Lower leg skin (tissue), 3 donors: ENCODE results near the gene GPR22.

Source experiments
- POLR2A ChIP-seq, 2 donors: fragments of 450-650 bp; IDR thresholded peaks; one replicate each; pipeline ENCODE4 v1.6.1; 2016 to 2017; ENCODE audit warnings: antibody characterized with exemption in 2 of 2, mild to moderate bottlenecking in 1 of 2, moderate library complexity in 1 of 2
- TF ChIP-seq, protein P1 (sequence below), 3 donors: fragments of 450-650 bp; IDR thresholded peaks; one replicate each; pipeline ENCODE4 v1.5.1; 2016; ENCODE audit warnings: antibody characterized with exemption in 3 of 3, mild to moderate bottlenecking in 3 of 3, moderate library complexity in 2 of 3

GRCh38 chr7:107482571-107482970 is 12.7 kb downstream of the GPR22 start:
- TF ChIP-seq, protein P1, sequence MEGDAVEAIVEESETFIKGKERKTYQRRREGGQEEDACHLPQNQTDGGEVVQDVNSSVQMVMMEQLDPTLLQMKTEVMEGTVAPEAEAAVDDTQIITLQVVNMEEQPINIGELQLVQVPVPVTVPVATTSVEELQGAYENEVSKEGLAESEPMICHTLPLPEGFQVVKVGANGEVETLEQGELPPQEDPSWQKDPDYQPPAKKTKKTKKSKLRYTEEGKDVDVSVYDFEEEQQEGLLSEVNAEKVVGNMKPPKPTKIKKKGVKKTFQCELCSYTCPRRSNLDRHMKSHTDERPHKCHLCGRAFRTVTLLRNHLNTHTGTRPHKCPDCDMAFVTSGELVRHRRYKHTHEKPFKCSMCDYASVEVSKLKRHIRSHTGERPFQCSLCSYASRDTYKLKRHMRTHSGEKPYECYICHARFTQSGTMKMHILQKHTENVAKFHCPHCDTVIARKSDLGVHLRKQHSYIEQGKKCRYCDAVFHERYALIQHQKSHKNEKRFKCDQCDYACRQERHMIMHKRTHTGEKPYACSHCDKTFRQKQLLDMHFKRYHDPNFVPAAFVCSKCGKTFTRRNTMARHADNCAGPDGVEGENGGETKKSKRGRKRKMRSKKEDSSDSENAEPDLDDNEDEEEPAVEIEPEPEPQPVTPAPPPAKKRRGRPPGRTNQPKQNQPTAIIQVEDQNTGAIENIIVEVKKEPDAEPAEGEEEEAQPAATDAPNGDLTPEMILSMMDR (IDR thresholded peaks at IDR 0.05): no peak
- TF ChIP-seq POLR2A (IDR thresholded peaks at IDR 0.05): no peak
